Gastroesophageal sphincter (tissue), 3 donors: ENCODE results near the gene NDUFB5.
"Not testable (repeated sequence)": the region's sequence is repeated elsewhere in the genome, so short reads cannot be mapped to it uniquely, and the experiment has no call there.

Experiments
- EP300 ChIP-seq: sonication (generic); formaldehyde crosslinking; IDR thresholded peaks from one replicate; pipeline ENCODE4 v1.6.1; 2017; ENCODE audit warnings: antibody characterized with exemption, mild to moderate bottlenecking
- POLR2AphosphoS5 ChIP-seq: sonication (generic); formaldehyde crosslinking; IDR thresholded peaks from one replicate; pipeline ENCODE4 v1.6.1; 2017; ENCODE audit warnings: antibody characterized with exemption
- TF ChIP-seq, protein P1 (sequence below), 4 experiments: fragments of 200-600 bp in 2 of 4; fragments of 450-650 bp in 2 of 4; sonication (generic) in 1 of 4; IDR thresholded peaks; one replicate each; pipeline ENCODE4 v1.5.1; 2017 to 2019; ENCODE audit warnings: antibody characterized with exemption in 4 of 4, mild to moderate bottlenecking in 2 of 4, moderate library complexity in 2 of 4

DNA sequence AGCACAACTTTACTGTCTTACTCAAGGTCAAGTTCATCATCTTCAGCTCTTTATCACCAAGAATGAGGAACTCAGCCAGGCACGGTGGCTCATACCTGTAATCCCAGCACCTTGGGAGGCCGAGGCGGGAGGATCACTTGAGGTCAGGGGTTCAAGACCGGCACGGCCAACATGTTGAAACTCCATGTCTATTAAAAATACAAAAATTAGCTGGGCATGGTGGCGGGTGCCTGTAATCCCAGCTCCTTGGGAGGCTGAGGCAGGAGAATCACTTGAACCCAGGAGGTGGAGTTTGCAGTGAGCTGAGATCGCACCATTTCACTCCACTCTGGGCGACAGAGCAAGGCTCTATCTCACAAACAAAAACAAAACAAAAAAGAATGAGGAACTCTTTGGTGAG is 39.2 kb downstream of the NDUFB5 start:
- not testable (repeated sequence) for TF ChIP-seq POLR2AphosphoS5, EP300
- TF ChIP-seq, protein P1, sequence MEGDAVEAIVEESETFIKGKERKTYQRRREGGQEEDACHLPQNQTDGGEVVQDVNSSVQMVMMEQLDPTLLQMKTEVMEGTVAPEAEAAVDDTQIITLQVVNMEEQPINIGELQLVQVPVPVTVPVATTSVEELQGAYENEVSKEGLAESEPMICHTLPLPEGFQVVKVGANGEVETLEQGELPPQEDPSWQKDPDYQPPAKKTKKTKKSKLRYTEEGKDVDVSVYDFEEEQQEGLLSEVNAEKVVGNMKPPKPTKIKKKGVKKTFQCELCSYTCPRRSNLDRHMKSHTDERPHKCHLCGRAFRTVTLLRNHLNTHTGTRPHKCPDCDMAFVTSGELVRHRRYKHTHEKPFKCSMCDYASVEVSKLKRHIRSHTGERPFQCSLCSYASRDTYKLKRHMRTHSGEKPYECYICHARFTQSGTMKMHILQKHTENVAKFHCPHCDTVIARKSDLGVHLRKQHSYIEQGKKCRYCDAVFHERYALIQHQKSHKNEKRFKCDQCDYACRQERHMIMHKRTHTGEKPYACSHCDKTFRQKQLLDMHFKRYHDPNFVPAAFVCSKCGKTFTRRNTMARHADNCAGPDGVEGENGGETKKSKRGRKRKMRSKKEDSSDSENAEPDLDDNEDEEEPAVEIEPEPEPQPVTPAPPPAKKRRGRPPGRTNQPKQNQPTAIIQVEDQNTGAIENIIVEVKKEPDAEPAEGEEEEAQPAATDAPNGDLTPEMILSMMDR (IDR thresholded peaks at IDR 0.05): not testable (repeated sequence)
